ENCODE measurements around the gene GNAQ. TPM values are rescaled to one million over a fixed set of nuclear protein-coding genes. Genes with fewer than 3 reads are reported as not detected.

GNAQ gene
- polyA plus RNA-seq, 1 of the 3 experiments (the other 2 are of a cell fraction): 20.9 TPM

- H3K9me2 ChIP-seq: no peaks in the 10 kb centered on the region
- no peaks in the 10 kb centered on the region for H3K27me3 ChIP-seq (ENCODE audit: insufficient read depth)
- H3F3A ChIP-seq (replicated peaks; ENCODE audit: insufficient read depth): peaks cover 3% of the 10 kb centered on the region
- ChIA-PET POLR2A (no interaction called here), CTCF (interaction anchor here (1.4 to 2.0 kb wide), 2 partner anchors 59 to 337 kb away, joined by 3 to 6 read pairs; no protein-coding TSS in a partner anchor)
- no peaks in the 10 kb centered on the region for H3K9me3 ChIP-seq
- H3K9ac ChIP-seq: no peak overlapping the region
- H3K36me3 ChIP-seq (replicated peaks in 1 of 2; ENCODE audit: control insufficient read depth in 1 of 2, insufficient read depth in 2 of 2, low read length in 1 of 2): peaks cover 4 to 14% of the 10 kb centered on the region in 2 experiments
- WGBS (ENCODE audit: low lambda C conversion rate): 94% methylated on average over 6 of the region's 6 CpGs
- H3K4me1 ChIP-seq (ENCODE audit: control insufficient read depth in 1 of 2, insufficient read depth in 2 of 2, low read depth in 1 of 2, low read length in 1 of 2): no peaks in the 10 kb centered on the region; a peak in 2 of 4 replicates
- H3K4me2 ChIP-seq: no peak overlapping the region
- TF ChIP-seq PBX3 (IDR thresholded peaks at IDR 0.05) (no peak), FOSL2 (IDR thresholded peaks at IDR 0.05; ENCODE audit: borderline replicate concordance, low read depth) (no peak), CHD2 (IDR thresholded peaks at IDR 0.05; ENCODE audit: low read length, partially characterized antibody) (no peak), SIN3A (IDR thresholded peaks at IDR 0.05; ENCODE audit: borderline replicate concordance, low read depth, low read length) (no peak), MEF2A (IDR thresholded peaks at IDR 0.05; ENCODE audit: borderline replicate concordance, low read depth) (no peak), NRF1 (IDR thresholded peaks at IDR 0.05; ENCODE audit: low read depth, low read length) (no peak), EP300 (IDR thresholded peaks at IDR 0.05; ENCODE audit: borderline replicate concordance in 1 of 2, low read depth in 1 of 2, low read length in 1 of 2) (no peak), RCOR1 (IDR thresholded peaks at IDR 0.05; ENCODE audit: low read length) (no peak), CTCF (IDR thresholded peaks at IDR 0.05) (no peak), GATA2 (CRISPR knock-in tag; IDR thresholded peaks at IDR 0.05) (no peak), NFIC (IDR thresholded peaks at IDR 0.05; ENCODE audit: borderline replicate concordance) (no peak), RAD21 (IDR thresholded peaks at IDR 0.05; ENCODE audit: low read length) (no peak), SMC3 (IDR thresholded peaks at IDR 0.05; ENCODE audit: low read depth, low read length) (no peak), POLR2AphosphoS5 (IDR thresholded peaks at IDR 0.05; ENCODE audit: low read depth, low read length) (no peak)
- TF ChIP-seq, protein P1, sequence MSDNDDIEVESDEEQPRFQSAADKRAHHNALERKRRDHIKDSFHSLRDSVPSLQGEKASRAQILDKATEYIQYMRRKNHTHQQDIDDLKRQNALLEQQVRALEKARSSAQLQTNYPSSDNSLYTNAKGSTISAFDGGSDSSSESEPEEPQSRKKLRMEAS (IDR thresholded peaks at IDR 0.05; ENCODE audit: low read depth): no peak
- TF ChIP-seq, protein P2, sequence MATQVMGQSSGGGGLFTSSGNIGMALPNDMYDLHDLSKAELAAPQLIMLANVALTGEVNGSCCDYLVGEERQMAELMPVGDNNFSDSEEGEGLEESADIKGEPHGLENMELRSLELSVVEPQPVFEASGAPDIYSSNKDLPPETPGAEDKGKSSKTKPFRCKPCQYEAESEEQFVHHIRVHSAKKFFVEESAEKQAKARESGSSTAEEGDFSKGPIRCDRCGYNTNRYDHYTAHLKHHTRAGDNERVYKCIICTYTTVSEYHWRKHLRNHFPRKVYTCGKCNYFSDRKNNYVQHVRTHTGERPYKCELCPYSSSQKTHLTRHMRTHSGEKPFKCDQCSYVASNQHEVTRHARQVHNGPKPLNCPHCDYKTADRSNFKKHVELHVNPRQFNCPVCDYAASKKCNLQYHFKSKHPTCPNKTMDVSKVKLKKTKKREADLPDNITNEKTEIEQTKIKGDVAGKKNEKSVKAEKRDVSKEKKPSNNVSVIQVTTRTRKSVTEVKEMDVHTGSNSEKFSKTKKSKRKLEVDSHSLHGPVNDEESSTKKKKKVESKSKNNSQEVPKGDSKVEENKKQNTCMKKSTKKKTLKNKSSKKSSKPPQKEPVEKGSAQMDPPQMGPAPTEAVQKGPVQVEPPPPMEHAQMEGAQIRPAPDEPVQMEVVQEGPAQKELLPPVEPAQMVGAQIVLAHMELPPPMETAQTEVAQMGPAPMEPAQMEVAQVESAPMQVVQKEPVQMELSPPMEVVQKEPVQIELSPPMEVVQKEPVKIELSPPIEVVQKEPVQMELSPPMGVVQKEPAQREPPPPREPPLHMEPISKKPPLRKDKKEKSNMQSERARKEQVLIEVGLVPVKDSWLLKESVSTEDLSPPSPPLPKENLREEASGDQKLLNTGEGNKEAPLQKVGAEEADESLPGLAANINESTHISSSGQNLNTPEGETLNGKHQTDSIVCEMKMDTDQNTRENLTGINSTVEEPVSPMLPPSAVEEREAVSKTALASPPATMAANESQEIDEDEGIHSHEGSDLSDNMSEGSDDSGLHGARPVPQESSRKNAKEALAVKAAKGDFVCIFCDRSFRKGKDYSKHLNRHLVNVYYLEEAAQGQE (IDR thresholded peaks at IDR 0.05; ENCODE audit: low read depth, low read length): no peak
- TF ChIP-seq, protein P3, sequence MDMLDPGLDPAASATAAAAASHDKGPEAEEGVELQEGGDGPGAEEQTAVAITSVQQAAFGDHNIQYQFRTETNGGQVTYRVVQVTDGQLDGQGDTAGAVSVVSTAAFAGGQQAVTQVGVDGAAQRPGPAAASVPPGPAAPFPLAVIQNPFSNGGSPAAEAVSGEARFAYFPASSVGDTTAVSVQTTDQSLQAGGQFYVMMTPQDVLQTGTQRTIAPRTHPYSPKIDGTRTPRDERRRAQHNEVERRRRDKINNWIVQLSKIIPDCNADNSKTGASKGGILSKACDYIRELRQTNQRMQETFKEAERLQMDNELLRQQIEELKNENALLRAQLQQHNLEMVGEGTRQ (IDR thresholded peaks at IDR 0.05; ENCODE audit: borderline replicate concordance, low read depth, low read length): no peak
- no peak for DNase-seq
- no peak overlapping the region for H2AFZ ChIP-seq (ENCODE audit: low read depth)
- no peaks in the 10 kb centered on the region for H4K20me1 ChIP-seq (ENCODE audit: insufficient read depth)
- H3K27ac ChIP-seq (ENCODE audit: low read depth in 2 of 2, low read length in 1 of 2): no peak overlapping the region
- H3K4me3 ChIP-seq (ENCODE audit: low read depth in 2 of 2, low read length in 1 of 2): no peak overlapping the region
- H3K79me2 ChIP-seq (ENCODE audit: insufficient read depth): peaks cover 11% of the 10 kb centered on the region; the same call in 1 of the 2 replicates
These were observed 261.3 kb downstream of the GNAQ start for GRCh38 chr9:77770340-77770739.

Measured in SK-N-SH (cell line).